SK-N-SH (cell line): Measurements from ENCODE around the gene FBLIM1. TPM values are rescaled to one million over a fixed set of nuclear protein-coding genes. Genes with fewer than 3 reads are reported as not detected.

Experiments used
- CTCF ChIA-PET: fragments of 300-600, 350-600 bp; formaldehyde crosslinking; extraction: SDS; loops from one replicate; lab custom pipeline; 2021; lab: Yijun Ruan, JAX
- POLR2A ChIA-PET: fragments of 350-600 bp; sonication (Branson Sonifier 250); formaldehyde crosslinking; extraction: SDS; loops from one replicate; lab custom pipeline; 2020; ENCODE audit warnings: antibody characterized with exemption, inconsistent platforms; lab: Yijun Ruan, JAX
- DNase-seq: peaks from one replicate; pipeline ENCODE4 v3.0.0; 2012
- H2AFZ ChIP-seq: fragments of 200-600 bp; sonication (generic); 2 replicates; pipeline ENCODE4 v1.8.1; 2016; ENCODE audit warnings: antibody characterized with exemption, mild to moderate bottlenecking, low read depth
- H3F3A ChIP-seq: fragments of 200-600 bp; sonication (generic); replicated peaks from 2 replicates; pipeline ENCODE3; 2016; ENCODE audit warnings: antibody characterized with exemption, mild to moderate bottlenecking; ENCODE audit not compliant: insufficient read depth
- H3K27ac ChIP-seq, 2 experiments: fragments of 200-500 bp in 1 of 2; fragments of 200-600 bp in 1 of 2; sonication (Bioruptor generic) in 1 of 2; sonication (generic), shearing (Covaris generic) in 1 of 2; 2 replicates each; pipeline versions ENCODE4 v1.5.1 to v1.6.1; 2014 to 2016; ENCODE audit warnings: low read depth in 2 of 2, inconsistent platforms in 1 of 2, low read length in 1 of 2, mild to moderate bottlenecking in 1 of 2, mixed read lengths in 1 of 2
- H3K27me3 ChIP-seq: fragments of 200-600 bp; sonication (generic), shearing (Covaris generic); 2 replicates; pipeline ENCODE4 v1.6.1; 2016; ENCODE audit warnings: mixed run types; ENCODE audit not compliant: insufficient read depth
- H3K36me3 ChIP-seq, 2 experiments: fragments of 200-500 bp in 1 of 2; fragments of 200-600 bp in 1 of 2; sonication (Bioruptor generic) in 1 of 2; sonication (generic) in 1 of 2; replicated peaks in 1 of 2; 2 replicates each; pipeline versions ENCODE3 to v1.5.1; 2014 to 2016; ENCODE audit warnings: low read length in 1 of 2, mild to moderate bottlenecking in 1 of 2; ENCODE audit not compliant: insufficient read depth in 2 of 2, control insufficient read depth in 1 of 2
- H3K4me1 ChIP-seq, 2 experiments: fragments of 200-500 bp in 1 of 2; fragments of 200-600 bp in 1 of 2; sonication (Bioruptor generic) in 1 of 2; sonication (generic), shearing (Covaris generic) in 1 of 2; 2 replicates each; pipeline versions ENCODE4 v1.5.1 to v1.6.1; 2014 to 2016; ENCODE audit warnings: low read depth in 1 of 2, low read length in 1 of 2, mixed run types in 1 of 2; ENCODE audit not compliant: insufficient read depth in 2 of 2, control insufficient read depth in 1 of 2
- H3K4me2 ChIP-seq: fragments of 200-600 bp; sonication (generic), shearing (Covaris generic); 2 replicates; pipeline ENCODE4 v1.6.1; 2017; ENCODE audit warnings: mixed run types
- H3K4me3 ChIP-seq, 2 experiments: fragments of 200-500 bp in 1 of 2; fragments of 200-600 bp in 1 of 2; sonication (Bioruptor generic) in 1 of 2; sonication (generic), shearing (Covaris generic) in 1 of 2; 2 replicates each; pipeline versions ENCODE4 v1.5.1 to v1.8.1; 2014 to 2016; ENCODE audit warnings: low read depth in 2 of 2, inconsistent platforms in 1 of 2, low read length in 1 of 2, mild to moderate bottlenecking in 1 of 2, mixed read lengths in 1 of 2, moderate library complexity in 1 of 2
- H3K79me2 ChIP-seq: fragments of 200-600 bp; sonication (generic); 2 replicates; pipeline ENCODE4 v1.8.1; 2017; ENCODE audit warnings: mild to moderate bottlenecking; ENCODE audit not compliant: insufficient read depth
- H3K9ac ChIP-seq: fragments of 200-600 bp; sonication (generic); 2 replicates; pipeline ENCODE4 v1.6.1; 2017; ENCODE audit warnings: mixed run types
- H3K9me2 ChIP-seq: fragments of 200-600 bp; sonication (generic); 2 replicates; pipeline ENCODE4 v1.6.1; 2017; ENCODE audit warnings: mixed run types
- H3K9me3 ChIP-seq: fragments of 200-600 bp; sonication (generic); 2 replicates; pipeline ENCODE4 v1.6.1; 2017; ENCODE audit warnings: mixed run types, mild to moderate bottlenecking, moderate library complexity
- H4K20me1 ChIP-seq: fragments of 200-600 bp; sonication (generic); 2 replicates; pipeline ENCODE4 v1.6.1; 2017; ENCODE audit warnings: mild to moderate bottlenecking, mixed run types; ENCODE audit not compliant: insufficient read depth
- CHD2 ChIP-seq: fragments of 150-350 bp; IDR thresholded peaks from 2 replicates; pipeline ENCODE4 v1.6.1; 2018; ENCODE audit warnings: low read length; ENCODE audit not compliant: partially characterized antibody
- EP300 ChIP-seq, 2 experiments: IDR thresholded peaks; 2 replicates each; pipeline versions ENCODE4 v1.4.0 to v1.6.1; 2012; ENCODE audit warnings: borderline replicate concordance in 1 of 2, low read depth in 1 of 2, low read length in 1 of 2
- EZH2phosphoT487 ChIP-seq: fragments of 200-600 bp; sonication (generic); IDR thresholded peaks from 2 replicates; pipeline ENCODE4 v1.6.1; 2017; ENCODE audit warnings: low read depth, mixed run types, mild to moderate bottlenecking, antibody characterized with exemption, moderate library complexity, borderline replicate concordance
- FOSL2 ChIP-seq: IDR thresholded peaks from 2 replicates; pipeline ENCODE4 v1.4.0; 2012; ENCODE audit warnings: low read depth, mild to moderate bottlenecking, moderate library complexity, borderline replicate concordance
- FOXM1 ChIP-seq: IDR thresholded peaks from 2 replicates; pipeline ENCODE4 v1.4.0; 2012; ENCODE audit warnings: low read depth, mild to moderate bottlenecking
- GATA2 ChIP-seq: sonication (generic); formaldehyde crosslinking; IDR thresholded peaks from 2 replicates; pipeline ENCODE4 v1.5.0; 2020; ENCODE audit warnings: mild to moderate bottlenecking, missing genetic modification reagents
- MXI1 ChIP-seq: IDR thresholded peaks from 2 replicates; pipeline ENCODE4 v1.6.1; 2012; ENCODE audit warnings: mild to moderate bottlenecking, low read depth, low read length, improper control_type of control experiment
- NRF1 ChIP-seq: IDR thresholded peaks from 2 replicates; pipeline ENCODE4 v1.6.1; 2012; ENCODE audit warnings: low read depth, mild to moderate bottlenecking, low read length
- RAD21 ChIP-seq: IDR thresholded peaks from 2 replicates; pipeline ENCODE4 v1.6.1; 2012; ENCODE audit warnings: mild to moderate bottlenecking, low read length
- RCOR1 ChIP-seq: fragments of 150-350 bp; IDR thresholded peaks from 2 replicates; pipeline ENCODE4 v1.6.1; 2017; ENCODE audit warnings: antibody characterized with exemption, low read length
- RFX5 ChIP-seq: IDR thresholded peaks from 2 replicates; pipeline ENCODE4 v1.6.1; 2012; ENCODE audit warnings: mild to moderate bottlenecking, improper control_type of control experiment, low read length
- TAF1 ChIP-seq: IDR thresholded peaks from 2 replicates; pipeline ENCODE4 v1.6.1; 2012; ENCODE audit warnings: low read depth, mild to moderate bottlenecking, low read length, moderate library complexity, borderline replicate concordance
- TCF12 ChIP-seq: IDR thresholded peaks from 2 replicates; pipeline ENCODE4 v1.4.0; 2012
- TEAD4 ChIP-seq: IDR thresholded peaks from 2 replicates; pipeline ENCODE4 v1.4.0; 2012; ENCODE audit warnings: mild to moderate bottlenecking, borderline replicate concordance; ENCODE audit not compliant: insufficient read depth
- YY1 ChIP-seq: IDR thresholded peaks from 2 replicates; pipeline ENCODE4 v1.4.0; 2012; ENCODE audit warnings: low read depth, mild to moderate bottlenecking
- WGBS: methylation state at CpG from one replicate; pipeline ENCODE4 v1.1.6; 2017; ENCODE audit warnings: low lambda C conversion rate; 5-methylcytosine and 5-hydroxymethylcytosine counted together
- polyA plus RNA-seq, 3 experiments: library from polyadenylated mRNA; depleted of rRNA; stranded (reverse); fragments of >200 nt; gene quantifications; 2 replicates each; pipeline ENCODE4 v1.2.3, GENCODE V29; 2012
- TF ChIP-seq, protein P1 (sequence below): IDR thresholded peaks from 2 replicates; pipeline ENCODE4; 2012
- TF ChIP-seq, protein P2 (sequence below): IDR thresholded peaks from 2 replicates; pipeline ENCODE4 v1.6.1; 2012; ENCODE audit warnings: mild to moderate bottlenecking, low read depth, low read length, moderate library complexity
- TF ChIP-seq, protein P3 (sequence below): fragments of 150-350 bp; IDR thresholded peaks from 2 replicates; pipeline ENCODE4 v1.6.1; 2017; ENCODE audit warnings: antibody characterized with exemption, low read length, low read depth, borderline replicate concordance
- TF ChIP-seq, protein P4 (sequence below): IDR thresholded peaks from 2 replicates; pipeline ENCODE4 v1.4.0; 2012; ENCODE audit warnings: low read depth, borderline replicate concordance
- TF ChIP-seq, protein P5 (sequence below): fragments of 150-350 bp; IDR thresholded peaks from 2 replicates; pipeline ENCODE4 v1.6.1; 2016; ENCODE audit warnings: mild to moderate bottlenecking, low read depth, low read length

FBLIM1 gene
- polyA plus RNA-seq, 1 of the 3 experiments (the other 2 are of a cell fraction): 89.8 TPM

DNA sequence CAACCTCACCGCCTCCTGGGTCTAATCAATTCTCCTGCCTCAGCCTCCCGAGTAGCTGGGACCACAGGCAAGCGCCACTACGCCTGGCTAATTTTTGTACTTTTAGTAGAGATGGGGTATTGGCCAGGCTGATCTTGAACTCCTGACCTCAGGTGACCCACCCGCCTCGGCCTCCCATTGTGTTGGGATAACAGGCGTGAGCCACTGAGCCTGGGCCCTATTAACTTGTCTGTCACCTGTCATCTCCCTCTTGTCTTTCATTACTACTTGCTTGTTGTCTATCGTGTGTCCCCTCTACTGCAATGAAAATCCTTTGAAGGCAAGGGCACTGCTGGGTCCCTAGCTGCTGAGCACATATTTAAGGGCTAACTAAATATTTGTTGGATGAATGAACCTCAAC is 45.5 kb downstream of the FBLIM1 start:
- no peak for TF ChIP-seq TAF1
- TF ChIP-seq NRF1: no peak
- no peak for TF ChIP-seq MXI1
- no peak for TF ChIP-seq RCOR1
- no peak for TF ChIP-seq GATA2 (CRISPR knock-in tag)
- TF ChIP-seq, protein P1, sequence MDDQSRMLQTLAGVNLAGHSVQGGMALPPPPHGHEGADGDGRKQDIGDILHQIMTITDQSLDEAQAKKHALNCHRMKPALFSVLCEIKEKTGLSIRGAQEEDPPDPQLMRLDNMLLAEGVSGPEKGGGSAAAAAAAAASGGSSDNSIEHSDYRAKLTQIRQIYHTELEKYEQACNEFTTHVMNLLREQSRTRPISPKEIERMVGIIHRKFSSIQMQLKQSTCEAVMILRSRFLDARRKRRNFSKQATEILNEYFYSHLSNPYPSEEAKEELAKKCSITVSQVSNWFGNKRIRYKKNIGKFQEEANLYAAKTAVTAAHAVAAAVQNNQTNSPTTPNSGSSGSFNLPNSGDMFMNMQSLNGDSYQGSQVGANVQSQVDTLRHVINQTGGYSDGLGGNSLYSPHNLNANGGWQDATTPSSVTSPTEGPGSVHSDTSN: no peak
- no peak for TF ChIP-seq RAD21
- TF ChIP-seq, protein P2, sequence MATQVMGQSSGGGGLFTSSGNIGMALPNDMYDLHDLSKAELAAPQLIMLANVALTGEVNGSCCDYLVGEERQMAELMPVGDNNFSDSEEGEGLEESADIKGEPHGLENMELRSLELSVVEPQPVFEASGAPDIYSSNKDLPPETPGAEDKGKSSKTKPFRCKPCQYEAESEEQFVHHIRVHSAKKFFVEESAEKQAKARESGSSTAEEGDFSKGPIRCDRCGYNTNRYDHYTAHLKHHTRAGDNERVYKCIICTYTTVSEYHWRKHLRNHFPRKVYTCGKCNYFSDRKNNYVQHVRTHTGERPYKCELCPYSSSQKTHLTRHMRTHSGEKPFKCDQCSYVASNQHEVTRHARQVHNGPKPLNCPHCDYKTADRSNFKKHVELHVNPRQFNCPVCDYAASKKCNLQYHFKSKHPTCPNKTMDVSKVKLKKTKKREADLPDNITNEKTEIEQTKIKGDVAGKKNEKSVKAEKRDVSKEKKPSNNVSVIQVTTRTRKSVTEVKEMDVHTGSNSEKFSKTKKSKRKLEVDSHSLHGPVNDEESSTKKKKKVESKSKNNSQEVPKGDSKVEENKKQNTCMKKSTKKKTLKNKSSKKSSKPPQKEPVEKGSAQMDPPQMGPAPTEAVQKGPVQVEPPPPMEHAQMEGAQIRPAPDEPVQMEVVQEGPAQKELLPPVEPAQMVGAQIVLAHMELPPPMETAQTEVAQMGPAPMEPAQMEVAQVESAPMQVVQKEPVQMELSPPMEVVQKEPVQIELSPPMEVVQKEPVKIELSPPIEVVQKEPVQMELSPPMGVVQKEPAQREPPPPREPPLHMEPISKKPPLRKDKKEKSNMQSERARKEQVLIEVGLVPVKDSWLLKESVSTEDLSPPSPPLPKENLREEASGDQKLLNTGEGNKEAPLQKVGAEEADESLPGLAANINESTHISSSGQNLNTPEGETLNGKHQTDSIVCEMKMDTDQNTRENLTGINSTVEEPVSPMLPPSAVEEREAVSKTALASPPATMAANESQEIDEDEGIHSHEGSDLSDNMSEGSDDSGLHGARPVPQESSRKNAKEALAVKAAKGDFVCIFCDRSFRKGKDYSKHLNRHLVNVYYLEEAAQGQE: no peak
- TF ChIP-seq TCF12: no peak
- TF ChIP-seq, protein P3, sequence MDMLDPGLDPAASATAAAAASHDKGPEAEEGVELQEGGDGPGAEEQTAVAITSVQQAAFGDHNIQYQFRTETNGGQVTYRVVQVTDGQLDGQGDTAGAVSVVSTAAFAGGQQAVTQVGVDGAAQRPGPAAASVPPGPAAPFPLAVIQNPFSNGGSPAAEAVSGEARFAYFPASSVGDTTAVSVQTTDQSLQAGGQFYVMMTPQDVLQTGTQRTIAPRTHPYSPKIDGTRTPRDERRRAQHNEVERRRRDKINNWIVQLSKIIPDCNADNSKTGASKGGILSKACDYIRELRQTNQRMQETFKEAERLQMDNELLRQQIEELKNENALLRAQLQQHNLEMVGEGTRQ: no peak
- TF ChIP-seq YY1: no peak
- no peak for TF ChIP-seq FOXM1
- no peak for TF ChIP-seq EZH2phosphoT487
- no peak for TF ChIP-seq FOSL2
- TF ChIP-seq, protein P4, sequence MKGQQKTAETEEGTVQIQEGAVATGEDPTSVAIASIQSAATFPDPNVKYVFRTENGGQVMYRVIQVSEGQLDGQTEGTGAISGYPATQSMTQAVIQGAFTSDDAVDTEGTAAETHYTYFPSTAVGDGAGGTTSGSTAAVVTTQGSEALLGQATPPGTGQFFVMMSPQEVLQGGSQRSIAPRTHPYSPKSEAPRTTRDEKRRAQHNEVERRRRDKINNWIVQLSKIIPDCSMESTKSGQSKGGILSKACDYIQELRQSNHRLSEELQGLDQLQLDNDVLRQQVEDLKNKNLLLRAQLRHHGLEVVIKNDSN: no peak
- no peak for TF ChIP-seq TEAD4
- no peak for TF ChIP-seq CHD2
- TF ChIP-seq EP300 (IDR thresholded peaks at IDR 0.05; ENCODE audit: borderline replicate concordance in 1 of 2, low read depth in 1 of 2, low read length in 1 of 2): no peak
- no peak for TF ChIP-seq RFX5
- TF ChIP-seq, protein P5, sequence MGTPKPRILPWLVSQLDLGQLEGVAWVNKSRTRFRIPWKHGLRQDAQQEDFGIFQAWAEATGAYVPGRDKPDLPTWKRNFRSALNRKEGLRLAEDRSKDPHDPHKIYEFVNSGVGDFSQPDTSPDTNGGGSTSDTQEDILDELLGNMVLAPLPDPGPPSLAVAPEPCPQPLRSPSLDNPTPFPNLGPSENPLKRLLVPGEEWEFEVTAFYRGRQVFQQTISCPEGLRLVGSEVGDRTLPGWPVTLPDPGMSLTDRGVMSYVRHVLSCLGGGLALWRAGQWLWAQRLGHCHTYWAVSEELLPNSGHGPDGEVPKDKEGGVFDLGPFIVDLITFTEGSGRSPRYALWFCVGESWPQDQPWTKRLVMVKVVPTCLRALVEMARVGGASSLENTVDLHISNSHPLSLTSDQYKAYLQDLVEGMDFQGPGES: no peak
- H3K4me2 ChIP-seq: no peak overlapping the region
- H3K9me2 ChIP-seq: no peaks in the 10 kb centered on the region
- H3K4me3 ChIP-seq: no peak overlapping the region
- no peaks in the 10 kb centered on the region for H3K9me3 ChIP-seq
- CTCF ChIA-PET: interaction anchor here (0.6 to 7.3 kb wide), 14 partner anchors 8 to 265 kb away, joined by 3 to 58 read pairs (median 3); no protein-coding TSS in a partner anchor
- H4K20me1 ChIP-seq: no peaks in the 10 kb centered on the region
- peaks cover 39% of the 10 kb centered on the region for H3F3A ChIP-seq
- H3K27me3 ChIP-seq: no peaks in the 10 kb centered on the region
- H2AFZ ChIP-seq: no peak overlapping the region
- no peaks in the 10 kb centered on the region for H3K79me2 ChIP-seq
- no peak overlapping the region for H3K9ac ChIP-seq
- DNase-seq: no peak
- POLR2A ChIA-PET: no interaction called here
- no peak overlapping the region for H3K27ac ChIP-seq
- peaks cover 19 to 25% of the 10 kb centered on the region in 2 experiments; a peak in 3 of 4 replicates for H3K4me1 ChIP-seq
- 95% methylated on average over 8 of the region's 8 CpGs for WGBS
- H3K36me3 ChIP-seq: no peaks in the 10 kb centered on the region
